ENCODE data around the gene HSPB6.
A peak's percentile ranks its signal among the peaks of the same experiment; 100 is the strongest.
"Not testable (repeated sequence)": the region's sequence is repeated elsewhere in the genome, so short reads cannot be mapped to it uniquely, and the experiment has no call there.

The HSPB6 gene

DNA sequence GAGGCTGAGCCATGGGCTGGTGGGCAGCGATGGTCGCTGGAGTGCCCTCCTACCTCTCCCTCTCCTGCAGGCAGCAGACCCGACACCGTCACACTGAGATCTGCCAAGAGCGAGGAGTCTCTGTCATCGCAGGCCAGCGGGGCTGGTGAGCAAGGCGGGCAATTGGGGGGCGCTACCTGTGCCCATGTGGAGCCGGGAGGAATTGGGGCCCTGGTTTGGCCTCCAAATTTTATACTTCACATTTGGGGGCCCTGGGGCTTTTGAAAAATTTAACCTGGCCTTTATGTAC lies 28.5 kb upstream of the HSPB6 start:
- DNase-seq: no peak

DNA sequence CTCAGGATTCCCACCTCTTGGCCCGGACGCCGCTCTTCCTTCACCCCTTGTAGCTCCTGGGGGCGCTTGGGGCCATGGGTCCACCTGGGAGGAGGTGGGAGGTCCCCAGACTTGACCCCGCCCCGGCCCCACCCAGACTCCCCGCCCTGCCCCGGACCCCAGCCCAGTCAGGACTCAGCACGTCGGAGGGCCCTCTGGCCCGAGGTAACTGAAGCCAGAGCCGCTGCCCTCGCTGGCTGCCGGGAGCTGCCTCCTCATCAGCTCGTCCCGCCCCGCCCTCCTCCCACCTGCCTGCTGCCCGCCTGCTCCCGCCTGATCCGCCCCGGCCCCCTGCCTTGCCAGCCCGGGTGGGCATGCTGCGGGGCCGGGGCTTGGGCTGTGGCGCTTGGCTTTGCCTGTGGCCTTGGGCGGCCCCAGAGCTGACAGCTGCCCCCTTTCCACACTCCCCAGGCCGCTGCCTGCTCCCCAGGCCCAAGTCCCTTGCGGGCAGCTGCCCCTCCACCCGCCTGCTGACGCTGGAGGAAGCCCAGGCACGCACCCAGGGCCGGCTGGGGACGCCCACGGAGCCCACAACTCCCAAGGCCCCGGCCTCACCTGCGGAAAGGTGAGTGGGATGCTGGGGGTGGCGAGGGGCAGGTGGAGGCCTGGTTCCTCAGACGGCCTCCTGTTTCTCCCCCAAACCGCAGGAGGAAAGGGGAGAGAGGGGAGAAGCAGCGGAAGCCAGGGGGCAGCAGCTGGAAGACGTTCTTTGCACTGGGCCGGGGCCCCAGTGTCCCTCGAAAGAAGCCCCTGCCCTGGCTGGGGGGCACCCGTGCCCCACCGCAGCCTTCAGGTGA lies 27.9 kb upstream of the HSPB6 start:
- DNase-seq: no peak

DNA sequence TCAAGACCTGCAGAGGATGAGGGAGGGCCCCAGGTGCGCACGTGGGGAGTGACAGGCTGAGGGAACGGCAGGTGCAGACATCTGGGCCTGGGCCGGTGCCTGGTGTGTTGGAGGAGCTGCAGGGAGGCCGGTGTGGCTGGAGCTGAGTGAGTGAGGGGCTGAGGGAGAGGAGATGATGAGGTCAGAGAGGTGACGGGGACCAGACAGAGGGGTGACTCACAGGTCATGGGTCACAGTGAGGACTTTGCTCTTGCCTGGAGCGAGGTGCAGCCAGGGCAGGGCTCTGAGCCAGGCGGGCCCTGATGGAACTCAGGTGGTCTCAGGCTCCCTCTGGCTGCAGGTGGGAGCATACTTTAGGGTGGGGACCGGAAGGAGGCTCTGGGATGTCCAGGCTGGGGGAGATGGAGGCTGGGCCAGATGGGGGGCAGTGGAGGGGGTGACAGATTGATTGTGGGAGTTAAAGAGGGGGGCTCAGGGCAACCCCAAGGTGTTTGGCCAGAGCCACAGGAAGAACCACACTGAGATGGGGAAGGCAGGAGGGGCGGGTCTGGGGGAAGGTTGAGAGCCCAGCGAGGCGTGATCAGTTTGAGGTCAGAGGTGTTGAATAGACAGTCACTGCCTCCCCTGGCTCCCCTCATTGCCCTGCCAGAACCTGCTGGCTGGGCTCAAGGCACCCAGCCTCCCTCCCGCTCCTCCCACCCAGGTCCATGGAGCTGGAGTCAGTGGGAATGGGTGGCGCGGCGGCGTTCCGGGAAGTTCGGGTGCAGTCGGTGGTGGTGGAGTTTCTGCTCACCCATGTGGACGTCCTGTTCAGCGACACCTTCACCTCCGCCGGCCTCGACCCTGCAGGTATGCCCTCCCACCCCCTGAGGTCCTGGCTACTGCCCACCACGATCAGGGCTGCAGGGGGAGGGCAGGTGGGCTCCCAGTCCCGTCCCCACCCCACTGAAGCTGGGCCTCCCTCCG lies 26.9 kb upstream of the HSPB6 start:
- DNase-seq: no peak

DNA sequence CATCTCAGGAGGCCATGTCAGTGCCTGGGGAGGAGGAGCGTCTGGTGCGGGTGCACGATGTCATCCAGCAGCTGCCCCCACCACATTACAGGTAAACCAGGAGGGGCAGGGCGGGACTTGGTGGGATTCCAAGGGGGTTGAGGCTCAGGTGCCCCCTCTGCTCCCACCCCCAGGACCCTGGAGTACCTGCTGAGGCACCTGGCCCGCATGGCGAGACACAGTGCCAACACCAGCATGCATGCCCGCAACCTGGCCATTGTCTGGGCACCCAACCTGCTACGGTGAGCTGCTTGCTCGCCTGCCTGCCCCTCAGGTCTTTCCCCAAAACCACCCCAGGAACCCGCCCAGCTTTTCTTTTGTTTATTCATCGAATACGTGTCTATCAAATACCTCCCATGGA lies 25.8 kb upstream of the HSPB6 start:
- no peak for DNase-seq

DNA sequence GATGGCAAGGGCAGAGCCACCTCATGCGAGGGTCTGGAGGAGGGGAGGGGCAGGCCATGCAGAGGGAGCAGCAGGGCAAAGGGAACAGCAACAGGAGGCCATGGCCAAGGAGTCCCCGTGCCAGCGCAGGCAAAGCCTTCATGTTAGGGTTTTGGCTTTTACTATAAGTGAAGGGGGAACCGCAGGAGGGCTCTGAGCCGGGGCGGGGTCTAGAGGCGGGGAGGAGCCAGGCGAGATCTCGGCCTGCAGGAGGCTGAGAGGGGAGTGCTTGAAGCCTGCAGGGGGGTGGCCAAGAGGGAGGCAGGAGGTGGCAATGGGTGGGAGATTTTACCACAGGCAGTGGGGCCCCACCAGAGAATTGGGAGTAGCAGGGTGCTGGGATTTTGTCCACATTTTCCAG lies 24.8 kb upstream of the HSPB6 start:
- DNase-seq: no peak

DNA sequence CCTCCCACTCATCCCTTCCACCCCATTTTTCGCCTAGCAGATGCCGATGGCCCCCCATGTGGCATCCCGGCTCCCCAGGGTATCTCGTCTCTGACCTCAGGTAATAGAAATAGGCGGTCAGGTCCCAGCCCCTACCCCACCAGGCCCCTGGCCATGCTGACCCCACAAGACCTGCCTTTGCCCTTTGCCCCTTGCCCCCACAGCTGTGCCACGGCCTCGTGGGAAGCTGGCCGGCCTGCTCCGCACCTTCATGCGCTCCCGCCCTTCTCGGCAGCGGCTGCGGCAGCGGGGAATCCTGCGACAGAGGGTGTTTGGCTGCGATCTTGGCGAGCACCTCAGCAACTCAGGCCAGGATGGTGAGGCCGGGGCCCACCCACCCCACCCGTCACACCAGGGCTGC lies 23.9 kb upstream of the HSPB6 start:
- DNase-seq: no peak

DNA sequence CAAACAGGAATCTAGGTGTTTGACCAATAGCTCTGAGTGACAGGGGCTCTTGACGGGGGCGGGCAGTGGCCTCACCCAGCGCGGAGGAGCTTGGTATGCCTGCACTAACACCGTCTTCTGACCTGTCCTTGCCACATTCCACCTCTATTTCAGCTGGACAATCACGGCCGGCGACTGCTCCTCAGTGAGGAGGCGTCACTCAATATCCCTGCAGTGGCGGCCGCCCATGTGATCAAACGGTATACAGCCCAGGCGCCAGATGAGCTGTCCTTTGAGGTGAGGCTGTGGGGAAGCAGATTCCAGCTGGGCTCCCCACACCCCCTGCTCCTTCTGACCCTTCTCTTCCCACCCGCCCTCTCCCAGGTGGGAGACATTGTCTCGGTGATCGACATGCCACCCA lies 23.2 kb upstream of the HSPB6 start:
- DNase-seq: no peak

DNA sequence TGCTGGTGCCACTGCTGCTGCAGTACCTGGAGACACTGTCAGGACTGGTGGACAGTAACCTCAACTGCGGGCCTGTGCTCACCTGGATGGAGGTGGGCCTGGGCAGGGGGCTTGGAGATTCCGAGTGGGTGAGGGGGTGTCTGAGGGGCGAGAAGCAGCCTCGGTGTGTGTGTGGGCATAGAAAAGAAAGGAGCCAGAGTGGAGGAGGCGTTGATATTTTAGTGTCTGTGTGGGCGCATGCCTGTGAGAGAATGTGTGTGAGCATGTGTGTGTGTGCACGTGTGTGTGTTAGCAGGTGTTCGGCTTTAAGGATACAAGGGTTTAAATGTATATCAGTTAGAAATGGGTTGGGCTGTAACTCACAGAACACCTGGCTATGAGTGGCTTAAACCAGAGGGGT lies 22.2 kb upstream of the HSPB6 start:
- no peak for DNase-seq

DNA sequence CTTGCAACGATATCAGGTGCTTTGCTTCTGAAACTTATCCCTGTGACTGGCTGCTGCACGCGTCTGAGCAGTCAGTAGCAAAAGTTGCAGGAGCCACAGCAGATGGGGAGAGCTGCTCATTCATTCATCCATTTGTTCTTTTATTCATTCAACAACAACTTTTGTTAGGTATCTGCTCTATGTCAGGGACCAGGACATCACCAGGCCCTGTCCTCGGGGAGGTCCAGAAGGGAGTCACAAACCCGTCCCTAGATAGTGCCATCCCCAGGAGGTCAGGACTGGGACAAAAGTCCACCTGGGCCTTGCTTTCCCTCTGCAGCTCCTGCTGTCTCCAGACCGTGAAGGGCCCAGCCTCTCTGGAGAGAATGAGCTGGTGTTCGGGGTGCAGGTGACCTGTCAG lies 21.1 kb upstream of the HSPB6 start:
- DNase-seq: no peak

DNA sequence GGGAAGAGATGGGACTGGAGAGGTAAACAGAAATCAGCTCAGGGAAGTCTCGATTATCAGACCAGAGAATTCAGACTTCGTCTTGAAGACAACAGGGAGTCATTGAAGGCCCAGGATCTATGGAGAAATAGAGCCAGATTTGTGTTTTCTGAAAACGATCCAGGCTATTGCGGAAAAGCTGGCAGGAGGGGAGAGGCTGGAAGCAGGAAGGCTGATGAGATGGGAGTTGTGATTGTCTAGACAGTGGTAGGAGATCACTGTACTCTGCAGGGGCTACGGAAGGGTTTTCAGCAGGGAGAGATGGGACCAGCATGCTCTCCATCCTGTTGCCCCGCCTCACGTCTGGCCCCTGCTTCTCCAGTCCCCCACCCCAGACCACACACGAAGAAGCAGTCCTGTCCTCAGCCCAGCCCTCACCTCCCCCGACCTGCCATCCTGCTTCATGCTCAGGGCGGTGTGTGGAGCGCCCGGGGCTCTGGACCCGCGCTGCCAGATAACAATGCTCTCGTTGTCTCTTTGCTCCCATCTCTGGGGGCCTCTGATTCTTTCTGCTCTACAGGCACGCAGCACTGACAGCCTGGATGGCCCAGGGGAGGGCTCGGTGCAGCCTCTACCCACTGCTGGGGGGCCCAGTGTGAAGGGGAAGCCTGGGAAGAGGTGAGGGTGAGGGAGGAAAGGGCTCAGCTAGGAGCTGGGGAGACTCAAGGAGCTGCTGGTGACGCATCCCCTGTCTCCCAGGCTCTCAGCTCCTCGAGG lies 20.4 kb upstream of the HSPB6 start:
- DNase-seq: no peak

DNA sequence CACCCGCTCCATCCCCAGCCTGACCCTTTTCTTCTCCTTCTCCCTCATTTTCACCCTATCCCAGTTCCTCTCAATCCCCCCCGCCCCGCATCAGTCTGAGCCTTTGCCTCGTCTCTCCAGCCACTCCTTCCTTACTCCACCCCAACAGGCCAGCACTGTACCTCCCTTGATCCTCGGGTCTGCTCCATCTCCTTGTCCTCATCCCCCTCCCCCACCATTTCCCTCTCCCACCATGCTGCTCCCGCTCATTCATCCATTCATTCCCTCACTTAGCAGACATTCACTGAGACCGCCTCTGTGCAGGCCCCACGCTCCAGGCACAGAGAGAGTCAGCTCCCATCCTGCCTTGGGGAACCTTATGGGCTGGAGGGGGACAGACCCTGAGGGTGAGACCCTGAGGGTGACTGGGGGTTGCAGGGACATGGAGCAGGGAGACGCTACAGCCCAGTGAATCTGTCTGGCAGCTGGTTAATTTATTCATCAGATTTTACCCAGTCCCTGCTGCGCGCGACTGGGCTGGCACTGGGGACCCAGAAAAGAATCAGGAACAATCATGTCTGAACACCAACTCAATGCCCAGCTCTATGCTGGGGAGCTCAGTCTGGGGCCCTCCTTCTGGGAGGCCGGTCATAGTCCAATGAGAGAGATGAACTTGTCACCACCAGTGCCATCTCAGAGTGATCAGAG lies 19.4 kb upstream of the HSPB6 start:
- DNase-seq: no peak

DNA sequence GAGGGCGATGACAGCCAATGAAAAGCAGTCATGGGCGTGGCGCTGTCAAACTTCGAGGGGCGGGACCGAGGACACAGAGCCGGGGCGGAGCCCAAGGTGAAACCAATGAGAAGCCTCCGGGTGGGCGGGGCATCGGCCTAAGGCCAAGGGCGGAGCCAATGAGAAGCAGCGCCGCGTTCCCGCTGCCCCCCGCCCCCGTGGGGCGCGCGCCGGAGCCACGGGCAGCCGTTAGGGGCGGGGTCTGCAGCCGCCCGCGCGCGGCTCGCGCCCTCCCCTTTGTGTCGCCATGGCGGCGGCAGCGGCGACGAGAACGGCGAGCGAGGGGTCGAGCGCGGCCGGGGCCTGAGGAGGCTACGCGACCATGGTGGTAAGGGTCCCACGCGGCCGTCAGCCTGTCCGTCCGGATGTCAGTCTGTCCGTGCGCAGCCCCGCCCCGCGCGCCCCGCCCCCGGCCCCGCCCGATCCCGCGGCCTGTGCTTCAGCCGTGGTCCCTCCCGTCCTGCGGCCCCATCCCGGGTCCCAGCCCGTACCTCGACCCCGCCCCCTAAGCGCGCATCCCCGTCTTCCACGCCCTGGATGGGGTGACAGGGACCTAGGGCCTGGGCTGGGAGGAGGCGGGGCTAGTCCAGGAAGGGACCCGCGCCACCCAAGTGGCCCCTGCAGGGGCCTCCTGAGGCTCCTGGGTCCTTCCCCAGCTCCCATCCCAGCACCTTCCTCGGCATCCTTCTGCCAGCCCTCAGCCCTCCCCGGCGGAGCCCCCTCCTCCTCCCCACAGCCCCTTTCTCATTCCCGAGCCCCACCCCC lies 18.7 kb upstream of the HSPB6 start, which contains the start of gene ARHGAP33:
Gene ARHGAP33, plus strand, starts transcription at position 267 of the 804 bp plus-strand sequence. Its CDS starts 95 bp downstream, at position 362.
- DNase-seq: peak; percentile 100

DNA sequence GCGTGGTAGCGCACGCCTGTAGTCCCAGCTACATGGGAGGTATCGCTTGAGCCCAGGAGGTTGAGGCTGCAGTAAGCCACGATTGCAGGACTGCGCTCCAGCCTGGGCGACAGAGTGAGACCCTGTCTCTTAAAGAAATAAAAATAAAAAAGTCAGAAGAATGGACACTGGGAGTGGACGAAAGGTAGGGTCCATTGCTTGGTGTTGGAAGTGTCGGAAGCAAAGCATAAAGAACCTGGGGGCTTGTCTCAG lies 18.1 kb upstream of the HSPB6 start:
- no peak for DNase-seq

DNA sequence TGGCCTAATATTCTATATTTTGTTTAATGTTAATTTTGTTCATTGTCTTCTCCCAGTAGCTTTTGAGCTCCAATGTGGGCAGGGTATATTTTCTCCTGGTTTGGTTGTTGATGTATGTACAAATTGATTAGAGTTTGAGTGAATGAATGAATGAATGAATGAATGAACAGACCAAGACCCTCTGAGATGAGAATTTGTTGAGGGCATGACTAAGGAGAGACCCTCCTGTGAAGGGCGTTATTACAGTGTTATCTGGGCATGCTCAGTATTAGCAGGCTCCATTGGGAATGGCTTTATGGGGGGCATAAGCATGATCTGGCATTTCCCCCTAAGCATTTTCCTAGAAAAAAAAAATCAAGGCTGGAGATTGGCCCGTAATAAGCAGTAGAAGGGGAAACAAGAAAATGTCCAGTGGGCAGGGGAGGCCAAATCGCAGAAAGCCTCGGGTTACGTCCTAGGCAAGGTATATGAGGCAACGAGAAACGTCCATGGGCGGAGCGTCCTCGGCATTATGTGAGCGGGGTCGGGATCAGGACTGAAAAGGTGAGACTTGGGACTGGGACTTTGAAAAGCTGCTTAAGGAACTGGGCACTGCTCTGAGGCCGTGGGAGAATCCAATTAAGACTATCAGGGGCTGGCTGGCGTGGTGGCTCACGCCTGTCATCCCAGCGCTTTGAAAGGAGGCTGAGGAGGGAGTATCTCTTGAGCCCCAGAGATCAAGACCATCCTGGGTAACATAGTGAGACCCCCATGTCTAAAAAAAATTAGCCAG lies 17.6 kb upstream of the HSPB6 start:
- peak; percentile 83 for DNase-seq

DNA sequence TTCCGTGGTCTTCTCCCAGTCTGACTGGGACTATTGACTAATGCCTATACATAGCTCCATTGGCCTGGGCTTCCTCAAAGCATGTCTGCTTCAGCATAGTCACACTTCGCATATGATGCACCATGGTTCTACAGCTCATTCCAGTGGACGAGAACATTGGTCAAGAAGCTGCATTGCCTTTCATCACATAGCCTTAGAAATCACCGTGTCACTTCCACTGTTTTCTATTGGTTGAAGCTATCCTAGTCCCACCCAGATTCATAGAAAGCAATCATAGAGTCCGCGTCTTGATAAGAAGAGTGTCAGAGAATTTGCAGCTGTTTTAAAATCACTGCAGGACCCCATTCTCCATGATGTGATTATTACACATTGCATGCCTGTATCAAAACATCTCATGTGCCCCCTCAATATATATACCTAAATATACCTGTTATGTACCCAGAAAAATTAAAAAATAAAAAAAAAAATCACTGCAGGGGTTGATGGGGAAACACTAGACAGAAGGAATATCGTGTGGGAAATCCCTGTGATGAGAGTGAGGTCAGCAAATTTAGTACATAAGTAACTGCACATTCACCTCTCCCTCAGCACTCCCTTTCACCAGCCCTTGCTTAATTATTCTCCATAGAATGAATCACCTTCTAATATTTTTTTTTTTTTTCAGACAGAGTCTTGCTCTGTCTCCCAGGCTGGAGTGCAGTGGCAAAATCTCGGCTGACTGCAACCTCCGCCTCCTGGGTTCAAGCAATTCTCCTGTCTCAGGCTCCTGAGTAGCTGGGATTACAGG lies 16.4 kb upstream of the HSPB6 start:
- peak; percentile 53 for DNase-seq

DNA sequence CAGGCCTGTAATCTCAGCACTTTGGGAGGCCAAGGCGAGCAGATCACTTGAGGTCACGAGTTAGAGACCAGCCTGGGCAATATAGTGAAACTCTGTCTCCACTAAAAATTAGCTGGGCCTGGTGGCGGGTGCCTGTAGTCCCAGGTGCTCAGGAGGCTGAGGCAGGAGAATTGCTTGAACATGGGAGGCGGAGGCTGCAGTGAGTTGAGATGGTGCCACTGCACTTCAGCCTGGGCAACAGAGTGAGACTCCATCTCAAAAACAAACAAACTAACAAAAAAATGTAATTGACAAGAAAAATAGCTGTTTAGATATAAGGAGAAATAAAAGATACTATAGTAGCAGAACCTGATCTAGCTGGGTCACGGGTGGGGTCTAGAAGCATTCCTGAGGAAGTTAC lies 15.5 kb upstream of the HSPB6 start:
- DNase-seq: not testable (repeated sequence)

DNA sequence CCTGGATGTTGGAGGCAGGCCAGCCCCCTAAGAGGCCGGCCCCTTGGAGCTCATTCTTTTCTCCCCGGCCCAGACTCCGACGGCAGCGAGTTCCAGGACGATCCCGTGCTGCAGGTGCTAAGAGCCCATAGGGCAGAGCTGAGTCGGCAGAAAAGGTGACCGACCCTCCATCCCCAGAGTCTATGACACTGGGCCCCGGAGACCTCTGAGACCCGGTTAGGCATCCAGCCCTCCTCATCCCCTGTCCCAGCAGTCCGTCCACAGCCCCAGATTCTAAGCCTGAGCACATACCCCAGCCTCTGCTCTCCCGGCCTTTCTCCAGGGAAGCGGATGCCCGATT lies 11.2 kb upstream of the HSPB6 start:
- DNase-seq: no peak

DNA sequence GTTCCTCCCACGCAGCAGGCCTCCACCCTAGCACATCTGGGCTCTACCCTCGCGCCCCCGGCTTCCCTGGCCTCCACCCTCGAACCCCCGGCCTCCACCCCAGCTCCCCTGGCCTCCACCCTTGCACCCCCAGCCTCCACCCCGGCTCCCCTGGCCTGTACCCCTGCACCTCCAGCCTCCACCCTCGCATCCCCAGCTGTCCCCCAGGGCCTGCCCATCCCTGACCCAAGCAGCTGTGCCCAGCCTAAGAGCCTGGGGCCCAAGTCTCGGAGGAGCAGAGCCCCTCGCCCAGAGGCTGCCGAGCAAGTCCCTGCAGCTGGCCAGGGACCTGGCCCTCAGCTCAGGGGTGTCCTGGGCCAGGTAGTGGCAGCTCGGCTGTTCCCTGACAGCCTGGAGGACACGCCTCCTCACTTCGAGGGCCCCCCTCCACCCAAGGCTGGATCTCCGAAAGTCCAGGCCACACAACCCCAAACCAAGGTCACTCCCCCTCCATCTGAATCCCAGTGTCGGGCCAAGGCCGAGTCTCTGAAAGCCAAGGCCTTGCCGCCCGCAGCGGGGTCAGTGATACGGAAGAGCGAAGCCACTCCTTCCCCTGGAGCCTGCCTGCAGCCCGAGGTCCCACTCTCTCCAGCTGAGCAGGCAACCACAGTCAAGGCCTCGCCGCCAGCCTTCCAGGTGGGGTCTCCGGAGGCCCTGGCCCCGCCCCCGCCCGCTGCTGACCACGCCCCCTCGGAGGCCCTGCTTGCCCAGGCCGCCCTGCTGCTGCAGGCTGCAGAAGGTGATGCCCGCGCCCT lies 10.7 kb upstream of the HSPB6 start:
- no peak for DNase-seq

DNA sequence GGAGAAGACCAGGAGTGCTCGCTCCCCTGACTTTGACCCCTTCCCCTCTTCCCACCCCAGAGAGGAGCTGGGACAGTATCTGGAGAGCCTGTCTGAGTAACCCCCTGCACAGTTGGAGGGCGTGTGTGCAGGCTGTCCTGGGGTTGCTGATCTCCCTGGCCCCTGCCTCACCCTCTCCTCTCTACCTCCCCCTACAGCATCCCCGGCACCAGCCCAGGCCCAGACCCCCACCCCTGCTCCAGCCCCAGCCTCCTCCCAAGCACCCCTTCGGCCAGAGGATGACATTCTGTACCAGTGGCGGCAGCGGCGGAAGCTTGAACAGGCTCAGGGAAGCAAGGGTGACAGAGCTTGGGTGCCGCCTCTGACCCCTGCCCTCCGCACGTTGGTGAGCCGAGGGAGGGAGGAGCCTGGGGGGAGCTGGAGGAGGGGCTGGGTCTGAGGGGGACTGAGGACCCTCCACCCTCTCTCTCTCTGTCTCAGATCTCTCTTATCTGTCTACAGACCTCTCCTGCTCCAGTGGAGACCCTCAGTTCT lies 9.8 kb upstream of the HSPB6 start:
- DNase-seq: no peak
